Fibroblast of pulmonary artery (primary cell): ENCODE data around the gene KRIT1.

Experiments
- DNase-seq: peaks from one replicate; pipeline ENCODE4 v3.0.0-alpha.2; 2010; ENCODE audit warnings: low read depth
- H3K4me3 ChIP-seq: replicated peaks from 2 replicates; pipeline ENCODE4 v1.5.1; 2011; ENCODE audit warnings: low read depth, mild to moderate bottlenecking, control low read depth, low read length, moderate library complexity
- CTCF ChIP-seq: IDR thresholded peaks from 2 replicates; pipeline ENCODE4 v1.5.1; 2011; ENCODE audit warnings: mild to moderate bottlenecking, control low read depth, low read length, inconsistent platforms; ENCODE audit errors: missing control alignments

Gene KRIT1

GRCh38 chr7:92150450-92151017 lies 95.2 kb downstream of the KRIT1 start:
- DNase-seq, result no peak
- no peak for TF ChIP-seq CTCF
- H3K4me3 ChIP-seq, result no peak overlapping the region

DNA sequence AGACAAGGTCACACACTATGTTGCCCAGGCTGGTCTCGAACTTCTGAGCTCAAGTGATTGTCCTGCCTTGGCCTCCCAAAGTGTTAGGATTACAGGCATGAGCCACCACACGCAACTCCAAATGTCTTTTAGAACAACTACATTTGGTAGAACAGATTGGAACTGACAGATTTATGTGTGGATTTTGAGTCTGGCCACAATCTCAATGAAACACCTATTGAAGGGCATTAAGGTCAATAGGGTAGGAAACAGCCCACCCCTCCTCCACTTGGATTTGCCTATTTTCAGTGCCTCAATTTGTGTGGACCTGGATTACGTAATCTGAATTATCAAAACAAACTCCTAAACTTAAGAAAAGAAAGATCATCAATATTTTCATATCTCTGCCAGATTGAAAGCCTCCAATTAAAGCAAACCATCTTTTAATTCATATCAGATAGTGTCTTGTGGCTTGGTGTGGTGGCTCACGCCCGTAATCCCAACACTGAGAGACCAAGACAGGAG lies 95.9 kb downstream of the KRIT1 start:
- H3K4me3 ChIP-seq, result no peak overlapping the region
- no peak for DNase-seq
- TF ChIP-seq CTCF, result no peak
